Body of pancreas (tissue), 4 donors: ENCODE measurements around the gene GPR89B. TPM values are rescaled to one million over a fixed set of nuclear protein-coding genes. Genes with fewer than 3 reads are reported as not detected.

Source experiments
- ATAC-seq: fragments of 150-250 bp; one replicate; pipeline ENCODE4 v1.9.1; 2016
- DNase-seq, 4 donors: peaks; one replicate each; pipeline ENCODE4 v3.0.0-alpha.2; 2019
- H3K27ac ChIP-seq, 4 donors: fragments of 200-600 bp; sonication (generic); 1 replicate in 3 of 4; 2 replicates in 1 of 4; pipeline versions ENCODE4 v1.5.1 to v1.6.1; 2016 to 2019; ENCODE audit warnings: mild to moderate bottlenecking in 1 of 4, mixed read lengths in 1 of 4, moderate library complexity in 1 of 4
- H3K27me3 ChIP-seq, 2 donors: fragments of 200-600 bp; sonication (generic); one replicate each; pipeline ENCODE4 v1.6.0; 2016; ENCODE audit warnings: mild to moderate bottlenecking in 1 of 2
- H3K36me3 ChIP-seq, 2 donors: fragments of 200-600 bp; sonication (generic); replicated peaks in 1 of 2; 2 replicates each; pipeline ENCODE4 v1.5.1; 2016; ENCODE audit warnings: low read depth in 2 of 2; ENCODE audit not compliant: insufficient read depth in 1 of 2
- H3K4me1 ChIP-seq: fragments of 200-600 bp; sonication (generic); one replicate; pipeline ENCODE4 v1.6.0; 2016
- H3K4me3 ChIP-seq, 2 donors: fragments of 200-600 bp; sonication (generic); 1 replicate in 1 of 2; 2 replicates in 1 of 2; pipeline ENCODE4 v1.5.1; 2016 to 2019
- H3K9me3 ChIP-seq, 3 donors: fragments of 200-600 bp; sonication (generic); 1 replicate in 2 of 3; 2 replicates in 1 of 3; pipeline ENCODE4 v1.5.1; 2016
- CTCF ChIP-seq, 7 experiments: fragments of 450-650 bp in 4 of 7; fragments of 200-600 bp in 3 of 7; sonication (generic) in 3 of 7; IDR thresholded peaks; one replicate each; pipeline ENCODE4 v1.5.1; 2016 to 2019; ENCODE audit warnings: antibody characterized with exemption in 7 of 7
- POLR2A ChIP-seq, 3 donors: fragments of 450-650 bp; IDR thresholded peaks; one replicate each; pipeline ENCODE4 v1.6.1; 2016; ENCODE audit warnings: antibody characterized with exemption in 3 of 3, mild to moderate bottlenecking in 2 of 3
- WGBS, 2 donors: methylation state at CpG; one replicate each; pipeline ENCODE4 v1.1.5; 2017; 5-methylcytosine and 5-hydroxymethylcytosine counted together
- intact Hi-C: fragments of 100-400 bp; cut with DNase I; formaldehyde crosslinking; loops from one replicate; pipeline ENCODE4 v1.15.1; 2023
- total RNA-seq, 2 donors: library from RNA; depleted of rRNA; stranded (reverse); fragments of >200 nt; gene quantifications; one replicate each; pipeline ENCODE4 v1.1.0, GENCODE V29; 2016

GPR89B gene
- total RNA-seq, 2 donors from 2014 or later: 11.2 to 16.6 TPM

- WGBS, 2 donors: 74 to 84% methylated on average over 5 of the region's 5 CpGs
- Histone ChIP-seq H3K9me3 (no peaks in the 10 kb centered on the region), H3K27ac (no peak overlapping the region), H3K36me3 (no peaks in the 10 kb centered on the region), H3K4me3 (no peak overlapping the region), H3K27me3 (no peaks in the 10 kb centered on the region), H3K4me1 (peaks cover 3% of the 10 kb centered on the region)
- intact Hi-C loops: loop anchor here (5.0 to 10.0 kb wide), 3 partner anchors 167 to 397 kb away; no protein-coding TSS in a partner anchor
- TF ChIP-seq CTCF (IDR thresholded peaks at IDR 0.05): no peak
- no peak for TF ChIP-seq POLR2A (IDR thresholded peaks at IDR 0.05)
- no peak for ATAC-seq
- DNase-seq: no peak
These were observed 36.0 kb upstream of the GPR89B start for GRCh38 chr1:147892216-147892615.

GRCh38 chr1:147892731-147893214, 35.4 kb upstream of the GPR89B start:
- DNase-seq (peak; percentile 31 to 49 (median 38)), ATAC-seq (peak; percentile 35)
- H3K27ac ChIP-seq: no peak overlapping the region
- WGBS, 2 donors: 0% methylated on average over 1 of the region's 1 CpG
- H3K27me3 ChIP-seq: no peaks in the 10 kb centered on the region
- intact Hi-C loops: loop anchor here (5.0 to 10.0 kb wide), 3 partner anchors 168 to 398 kb away; no protein-coding TSS in a partner anchor
- TF ChIP-seq POLR2A (IDR thresholded peaks at IDR 0.05) (no peak), CTCF (IDR thresholded peaks at IDR 0.05) (peak; percentile 83 to 94 (median 90))
- no peak overlapping the region for H3K4me3 ChIP-seq
- H3K4me1 ChIP-seq: peaks cover 8% of the 10 kb centered on the region
- no peaks in the 10 kb centered on the region for H3K9me3 ChIP-seq
- H3K36me3 ChIP-seq: no peaks in the 10 kb centered on the region

- H3K4me1 ChIP-seq: peaks cover 10% of the 10 kb centered on the region
- ATAC-seq (no peak), DNase-seq (no peak)
- no peaks in the 10 kb centered on the region for H3K9me3 ChIP-seq
- no peak overlapping the region for H3K27ac ChIP-seq
- TF ChIP-seq POLR2A (IDR thresholded peaks at IDR 0.05) (no peak), CTCF (IDR thresholded peaks at IDR 0.05) (no peak)
- H3K4me3 ChIP-seq: no peak overlapping the region
- intact Hi-C loops: loop anchor here (10.0 kb wide), 2 partner anchors 170 to 400 kb away; no protein-coding TSS in a partner anchor
- H3K27me3 ChIP-seq: no peaks in the 10 kb centered on the region
- no peaks in the 10 kb centered on the region for H3K36me3 ChIP-seq
- 59 to 65% methylated on average over 4 of the region's 4 CpGs for WGBS, 2 donors
These were observed 33.1 kb upstream of the GPR89B start for GRCh38 chr1:147895123-147895522.

GRCh38 chr1:147897029-147897752, 31.0 kb upstream of the GPR89B start:
- 41 to 59% methylated on average over 5 to 8 of the region's 8 CpGs for WGBS, 2 donors
- peaks cover 10% of the 10 kb centered on the region for H3K4me1 ChIP-seq
- TF ChIP-seq POLR2A (IDR thresholded peaks at IDR 0.05) (no peak), CTCF (IDR thresholded peaks at IDR 0.05) (no peak)
- DNase-seq (peak in 2 of 4 donors; percentile 14 to 37), ATAC-seq (no peak)
- no peaks in the 10 kb centered on the region for H3K27me3 ChIP-seq
- intact Hi-C loops: loop anchor here (10.0 kb wide), 2 partner anchors 172 to 402 kb away; no protein-coding TSS in a partner anchor
- H3K9me3 ChIP-seq: no peaks in the 10 kb centered on the region
- no peak overlapping the region for H3K27ac ChIP-seq
- no peaks in the 10 kb centered on the region for H3K36me3 ChIP-seq
- H3K4me3 ChIP-seq: no peak overlapping the region
